Prostate gland (tissue), 2 donors: ENCODE data around the gene DACH1. TPM values are rescaled to one million over a fixed set of nuclear protein-coding genes. Genes with fewer than 3 reads are reported as not detected.

ENCODE experiments used
- DNase-seq: peaks from one replicate; pipeline ENCODE4 v3.0.0-alpha.2; 2019; ENCODE audit warnings: low spot score
- H3K27ac ChIP-seq, 2 donors: fragments of 200-600 bp; sonication (generic); 2 replicates each; pipeline ENCODE4 v1.5.1; 2017 to 2019
- H3K27me3 ChIP-seq: fragments of 200-600 bp; sonication (generic); replicated peaks from 2 replicates; pipeline ENCODE4 v1.5.1; 2019; ENCODE audit not compliant: insufficient read depth
- H3K36me3 ChIP-seq, 2 donors: fragments of 200-600 bp; sonication (generic); 1 replicate in 1 of 2; 2 replicates in 1 of 2; pipeline versions ENCODE4 v1.5.1 to v1.8.1; 2017 to 2019
- H3K4me1 ChIP-seq: fragments of 200-600 bp; sonication (generic); replicated peaks from 2 replicates; pipeline ENCODE4 v1.5.1; 2019
- H3K4me3 ChIP-seq, 2 donors: fragments of 200-600 bp; sonication (generic); 2 replicates each; pipeline ENCODE4 v1.5.1; 2017 to 2019
- H3K9me3 ChIP-seq: fragments of 200-600 bp; sonication (generic); 2 replicates; pipeline ENCODE4 v1.5.1; 2017
- POLR2A ChIP-seq: fragments of 450-650 bp; IDR thresholded peaks from one replicate; pipeline ENCODE4 v1.6.1; 2016; ENCODE audit warnings: antibody characterized with exemption, mild to moderate bottlenecking
- POLR2AphosphoS5 ChIP-seq: sonication (generic); formaldehyde crosslinking; IDR thresholded peaks from one replicate; pipeline ENCODE4 v1.6.1; 2017; ENCODE audit warnings: antibody characterized with exemption
- WGBS: methylation state at CpG from one replicate; pipeline ENCODE4 v1.1.5; 2018; 5-methylcytosine and 5-hydroxymethylcytosine counted together
- intact Hi-C: fragments of 100-400 bp; cut with DNase I; formaldehyde crosslinking; loops from one replicate; pipeline ENCODE4 v1.14.2; 2022
- total RNA-seq, 2 donors: library from RNA; depleted of rRNA; stranded (reverse); fragments of >200 nt; gene quantifications; one replicate each; pipeline ENCODE4 v1.1.0, GENCODE V29; 2016
- TF ChIP-seq, protein P1 (sequence below), 4 experiments: fragments of 200-600 bp in 2 of 4; fragments of 450-650 bp in 2 of 4; sonication (generic) in 2 of 4; IDR thresholded peaks; 1 replicate in 3 of 4; 2 replicates in 1 of 4; pipeline ENCODE4 v1.5.1; 2016 to 2019; ENCODE audit warnings: antibody characterized with exemption in 4 of 4, mild to moderate bottlenecking in 2 of 4, moderate library complexity in 2 of 4

DACH1 gene
- total RNA-seq, 2 donors from 2014 or later, result 14.6 to 18.0 TPM

DNA sequence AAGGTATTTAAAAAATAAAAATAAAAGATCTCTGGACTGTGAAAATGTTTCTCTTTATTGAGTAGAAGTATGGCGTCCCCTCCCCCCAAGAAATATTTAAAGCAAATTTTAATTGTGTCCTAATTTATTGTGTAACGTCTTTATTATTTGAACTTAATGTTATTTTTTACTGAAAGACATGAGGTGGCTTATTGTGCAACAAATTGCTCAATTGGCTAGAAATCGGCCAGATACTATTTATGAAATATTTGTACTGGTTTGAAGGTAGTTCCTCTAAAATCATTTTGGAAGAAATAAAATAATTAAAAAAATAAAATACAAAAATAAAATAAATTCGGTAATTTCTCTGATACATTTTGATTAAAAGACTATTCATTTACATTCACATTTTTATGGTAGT is 162.3 kb downstream of the DACH1 start:
- Histone ChIP-seq H3K27me3 (no peaks in the 10 kb centered on the region), H3K4me3 (no peak overlapping the region), H3K9me3 (no peaks in the 10 kb centered on the region), H3K27ac (no peak overlapping the region), H3K4me1 (no peaks in the 10 kb centered on the region), H3K36me3 (no peaks in the 10 kb centered on the region)
- intact Hi-C loops, result no loop called here
- 84% methylated on average over 4 of the region's 4 CpGs for WGBS
- no peak for DNase-seq
- TF ChIP-seq POLR2AphosphoS5 (no peak), POLR2A (no peak)
- TF ChIP-seq, protein P1, sequence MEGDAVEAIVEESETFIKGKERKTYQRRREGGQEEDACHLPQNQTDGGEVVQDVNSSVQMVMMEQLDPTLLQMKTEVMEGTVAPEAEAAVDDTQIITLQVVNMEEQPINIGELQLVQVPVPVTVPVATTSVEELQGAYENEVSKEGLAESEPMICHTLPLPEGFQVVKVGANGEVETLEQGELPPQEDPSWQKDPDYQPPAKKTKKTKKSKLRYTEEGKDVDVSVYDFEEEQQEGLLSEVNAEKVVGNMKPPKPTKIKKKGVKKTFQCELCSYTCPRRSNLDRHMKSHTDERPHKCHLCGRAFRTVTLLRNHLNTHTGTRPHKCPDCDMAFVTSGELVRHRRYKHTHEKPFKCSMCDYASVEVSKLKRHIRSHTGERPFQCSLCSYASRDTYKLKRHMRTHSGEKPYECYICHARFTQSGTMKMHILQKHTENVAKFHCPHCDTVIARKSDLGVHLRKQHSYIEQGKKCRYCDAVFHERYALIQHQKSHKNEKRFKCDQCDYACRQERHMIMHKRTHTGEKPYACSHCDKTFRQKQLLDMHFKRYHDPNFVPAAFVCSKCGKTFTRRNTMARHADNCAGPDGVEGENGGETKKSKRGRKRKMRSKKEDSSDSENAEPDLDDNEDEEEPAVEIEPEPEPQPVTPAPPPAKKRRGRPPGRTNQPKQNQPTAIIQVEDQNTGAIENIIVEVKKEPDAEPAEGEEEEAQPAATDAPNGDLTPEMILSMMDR (IDR thresholded peaks at IDR 0.05), result no peak

DNA sequence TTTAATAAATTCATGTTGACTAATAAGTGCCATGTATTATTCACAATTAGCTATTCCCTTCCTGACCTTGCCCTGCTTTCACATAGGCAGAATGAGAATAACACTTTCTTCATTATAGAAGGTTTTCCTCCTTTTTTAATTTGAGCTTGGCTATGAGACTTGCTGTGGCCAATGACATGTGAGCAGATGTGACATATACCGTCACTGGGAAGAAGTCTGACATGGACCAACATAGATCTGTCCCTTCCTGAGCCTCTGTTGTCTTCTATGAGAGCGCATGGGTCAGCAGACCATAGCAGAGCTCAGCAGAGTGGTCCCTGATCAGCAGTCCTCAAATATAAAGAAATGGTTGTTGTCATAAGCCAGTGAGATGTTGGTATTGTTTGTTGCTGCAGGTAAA is 163.9 kb downstream of the DACH1 start:
- no peak for TF ChIP-seq POLR2AphosphoS5
- TF ChIP-seq, protein P1 (IDR thresholded peaks at IDR 0.05), result no peak
- no peak for TF ChIP-seq POLR2A
- Histone ChIP-seq H3K9me3 (no peaks in the 10 kb centered on the region), H3K36me3 (no peaks in the 10 kb centered on the region), H3K4me3 (no peak overlapping the region), H3K4me1 (no peaks in the 10 kb centered on the region), H3K27ac (no peak overlapping the region), H3K27me3 (no peaks in the 10 kb centered on the region)
- no peak for DNase-seq
- intact Hi-C loops, result no loop called here
- 100% methylated on average over 2 of the region's 2 CpGs for WGBS

DNA sequence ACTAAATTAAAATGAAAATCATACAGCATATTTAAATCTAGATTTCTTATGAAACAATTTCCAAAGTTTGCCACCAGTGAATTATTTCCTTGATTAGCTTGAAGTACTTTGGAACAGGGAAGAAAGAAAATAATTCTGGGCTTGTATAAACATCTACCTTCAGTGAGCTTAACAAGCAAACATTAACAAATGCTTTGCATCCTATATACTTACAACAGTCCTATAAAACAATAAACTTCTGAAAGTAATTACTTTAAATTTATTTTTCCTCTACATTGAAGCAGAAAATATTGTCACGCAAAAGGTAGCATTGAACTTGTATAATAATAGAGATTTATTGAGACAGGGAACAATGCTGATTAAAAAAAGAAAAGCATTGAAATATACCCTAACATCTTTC is 164.8 kb downstream of the DACH1 start:
- no peaks in the 10 kb centered on the region for H3K4me1 ChIP-seq
- no peak overlapping the region for H3K27ac ChIP-seq
- intact Hi-C loops, result no loop called here
- H3K4me3 ChIP-seq, result no peak overlapping the region
- H3K9me3 ChIP-seq, result no peaks in the 10 kb centered on the region
- no peaks in the 10 kb centered on the region for H3K27me3 ChIP-seq
- 78% methylated on average over 1 of the region's 1 CpG for WGBS
- TF ChIP-seq, protein P1 (IDR thresholded peaks at IDR 0.05), result no peak
- TF ChIP-seq POLR2AphosphoS5 (no peak), POLR2A (no peak)
- no peaks in the 10 kb centered on the region for H3K36me3 ChIP-seq
- DNase-seq, result no peak

DNA sequence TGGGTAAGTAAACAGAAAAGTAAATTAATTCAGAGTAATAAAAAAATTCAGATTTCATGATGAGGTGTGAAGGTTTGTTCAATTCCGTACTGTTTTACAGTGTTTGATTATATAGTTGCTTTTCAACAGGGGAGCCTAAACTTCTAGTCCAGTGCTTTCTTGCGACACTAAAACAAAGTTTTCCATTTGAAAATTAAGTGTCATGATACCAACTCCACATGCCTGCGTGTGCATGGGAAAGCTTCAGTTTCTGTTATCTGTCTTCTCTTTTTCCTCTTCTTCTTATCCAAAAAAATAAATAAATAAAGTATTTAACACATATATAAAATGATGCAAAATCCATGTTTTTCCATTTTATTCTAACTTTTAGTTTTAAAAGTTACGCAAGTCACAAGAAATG is 165.3 kb downstream of the DACH1 start:
- no peak overlapping the region for H3K27ac ChIP-seq
- no peak for DNase-seq
- H3K9me3 ChIP-seq, result no peaks in the 10 kb centered on the region
- no peaks in the 10 kb centered on the region for H3K36me3 ChIP-seq
- WGBS, result 85% methylated on average over 4 of the region's 4 CpGs
- H3K4me1 ChIP-seq, result no peaks in the 10 kb centered on the region
- intact Hi-C loops, result no loop called here
- TF ChIP-seq, protein P1 (IDR thresholded peaks at IDR 0.05), result no peak
- TF ChIP-seq POLR2A, result no peak
- no peak for TF ChIP-seq POLR2AphosphoS5
- H3K27me3 ChIP-seq, result no peaks in the 10 kb centered on the region
- H3K4me3 ChIP-seq, result no peak overlapping the region

DNA sequence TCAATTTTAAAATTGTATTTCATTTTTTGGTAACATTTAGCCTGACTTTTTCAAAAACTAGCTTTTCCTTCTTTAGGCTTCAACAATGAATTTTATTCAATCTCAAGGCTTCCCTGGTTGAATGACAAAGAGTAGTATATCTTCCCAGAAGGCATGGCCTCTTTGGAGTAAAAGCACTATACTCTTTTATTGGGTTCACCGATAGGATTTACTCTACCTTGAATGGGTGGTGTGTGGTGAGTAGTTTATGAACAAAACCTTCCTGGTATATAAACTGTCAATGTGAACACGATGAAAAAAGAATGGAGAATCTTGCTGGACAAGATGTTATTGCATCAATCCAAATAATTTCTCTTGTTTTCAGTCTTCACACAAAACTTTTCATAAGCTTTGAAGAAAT is 167.7 kb downstream of the DACH1 start:
- no peak for DNase-seq
- no peaks in the 10 kb centered on the region for H3K9me3 ChIP-seq
- no peaks in the 10 kb centered on the region for H3K27me3 ChIP-seq
- H3K36me3 ChIP-seq, result no peaks in the 10 kb centered on the region
- no peak for TF ChIP-seq POLR2A
- TF ChIP-seq, protein P1 (IDR thresholded peaks at IDR 0.05), result no peak
- TF ChIP-seq POLR2AphosphoS5, result no peak
- H3K27ac ChIP-seq, result no peak overlapping the region
- 60% methylated on average over 2 of the region's 2 CpGs for WGBS
- H3K4me1 ChIP-seq, result no peaks in the 10 kb centered on the region
- no peak overlapping the region for H3K4me3 ChIP-seq
- intact Hi-C loops, result no loop called here
